Activated T-cell treated with anti-CD3 and anti-CD28 coated beads for 4 hours (primary cell): ENCODE measurements around the gene CHST10.

Source experiments
- DNase-seq: peaks from one replicate; pipeline ENCODE4 v3.0.0-alpha.2; 2020

The CHST10 gene

GRCh38 chr2:100413571-100413970, 3.9 kb downstream of the CHST10 start:
- DNase-seq: no peak

GRCh38 chr2:100412881-100413321, 4.6 kb downstream of the CHST10 start:
- no peak for DNase-seq

GRCh38 chr2:100412466-100412865, 5.0 kb downstream of the CHST10 start:
- DNase-seq: no peak

- no peak for DNase-seq
These were observed 5.6 kb downstream of the CHST10 start for GRCh38 chr2:100411841-100412292.

- DNase-seq: no peak
These were observed 7.4 kb downstream of the CHST10 start for GRCh38 chr2:100409975-100410647.

GRCh38 chr2:100409461-100409860, 8.0 kb downstream of the CHST10 start:
- DNase-seq: no peak

GRCh38 chr2:100408941-100409340, 8.5 kb downstream of the CHST10 start:
- DNase-seq: no peak

- no peak for DNase-seq
These were observed 9.4 kb downstream of the CHST10 start for GRCh38 chr2:100408104-100408503.

GRCh38 chr2:100407563-100407962, 9.9 kb downstream of the CHST10 start:
- no peak for DNase-seq

- no peak for DNase-seq
These were observed 10.4 kb downstream of the CHST10 start for GRCh38 chr2:100407073-100407472.

- DNase-seq: no peak
These were observed 11.4 kb downstream of the CHST10 start for GRCh38 chr2:100406120-100406508.

- DNase-seq: no peak
These were observed 11.9 kb downstream of the CHST10 start for GRCh38 chr2:100405403-100406119.

- no peak for DNase-seq
These were observed 13.1 kb downstream of the CHST10 start for GRCh38 chr2:100404411-100404810.

GRCh38 chr2:100403722-100404121, 13.7 kb downstream of the CHST10 start:
- DNase-seq: no peak

GRCh38 chr2:100401268-100401667, 16.2 kb downstream of the CHST10 start:
- no peak for DNase-seq

GRCh38 chr2:100399714-100400113, 17.8 kb downstream of the CHST10 start:
- DNase-seq: no peak

- no peak for DNase-seq
These were observed 19.5 kb downstream of the CHST10 start for GRCh38 chr2:100397976-100398375.

- no peak for DNase-seq
These were observed 20.2 kb downstream of the CHST10 start for GRCh38 chr2:100397118-100397860.

- DNase-seq: no peak
These were observed 21.0 kb downstream of the CHST10 start for GRCh38 chr2:100396483-100396882.

- DNase-seq: no peak
These were observed 21.7 kb downstream of the CHST10 start for GRCh38 chr2:100395532-100396350.

GRCh38 chr2:100394111-100394641, 23.3 kb downstream of the CHST10 start:
- no peak for DNase-seq

- DNase-seq: no peak
These were observed 24.1 kb downstream of the CHST10 start for GRCh38 chr2:100393362-100393761.

GRCh38 chr2:100392715-100393114, 24.8 kb downstream of the CHST10 start:
- DNase-seq: no peak
